Measurements from ENCODE around the gene GPX3. TPM values are rescaled to one million over a fixed set of nuclear protein-coding genes. Genes with fewer than 3 reads are reported as not detected.

The GPX3 gene
- total RNA-seq, 1 experiment from 2014 or later = 3.3 TPM

Other genes starting within 250 kb of the GPX3 start
- 11.7 and 13.3 TPM in 2 replicates for gene SMIM3, start 241.8 kb upstream of the GPX3 start, total RNA-seq (2014; rRNA removed; shearing (Covaris generic))
- gene IRGM, start 174.1 kb upstream of the GPX3 start, total RNA-seq (2014; rRNA removed; shearing (Covaris generic)) = not detected in 2 replicates
- 9.9 and 12.3 TPM in 2 replicates for gene ZNF300, start 115.6 kb upstream of the GPX3 start, total RNA-seq (2014; rRNA removed; shearing (Covaris generic))
- gene TNIP1, start 60.4 kb downstream of the GPX3 start, total RNA-seq (2014; rRNA removed; shearing (Covaris generic)) = 56.3 and 57.4 TPM in 2 replicates
- gene ANXA6, start 137.2 kb downstream of the GPX3 start, total RNA-seq (2014; rRNA removed; shearing (Covaris generic)) = 385 and 408 TPM in 2 replicates
- 0.08 and 0.10 TPM in 2 replicates for gene CCDC69, start 203.5 kb downstream of the GPX3 start, total RNA-seq (2014; rRNA removed; shearing (Covaris generic))
- gene GM2A, start 232.6 kb downstream of the GPX3 start, total RNA-seq (2014; rRNA removed; shearing (Covaris generic)) = 1.7 and 2.0 TPM in 2 replicates